Astrocyte of the cerebellum (primary cell): ENCODE results near the gene NTNG1.

Source experiments
- DNase-seq: peaks from one replicate; pipeline ENCODE4 v3.0.0-alpha.2; 2011; ENCODE audit warnings: low read depth
- H3K4me3 ChIP-seq: 2 replicates; pipeline ENCODE4 v1.5.1; 2011; ENCODE audit warnings: mild to moderate bottlenecking, low read depth, low read length, moderate library complexity
- CTCF ChIP-seq: IDR thresholded peaks from 2 replicates; pipeline ENCODE4 v1.5.1; 2012; ENCODE audit warnings: low read length, low read depth, moderate library complexity, mild to moderate bottlenecking; ENCODE audit errors: missing control alignments
- in situ Hi-C: cut with HindIII; loops from 2 replicates; pipeline ENCODE4 v1.10.0; 2017; ENCODE audit warnings: low sequenced_read_pairs

Gene NTNG1

DNA sequence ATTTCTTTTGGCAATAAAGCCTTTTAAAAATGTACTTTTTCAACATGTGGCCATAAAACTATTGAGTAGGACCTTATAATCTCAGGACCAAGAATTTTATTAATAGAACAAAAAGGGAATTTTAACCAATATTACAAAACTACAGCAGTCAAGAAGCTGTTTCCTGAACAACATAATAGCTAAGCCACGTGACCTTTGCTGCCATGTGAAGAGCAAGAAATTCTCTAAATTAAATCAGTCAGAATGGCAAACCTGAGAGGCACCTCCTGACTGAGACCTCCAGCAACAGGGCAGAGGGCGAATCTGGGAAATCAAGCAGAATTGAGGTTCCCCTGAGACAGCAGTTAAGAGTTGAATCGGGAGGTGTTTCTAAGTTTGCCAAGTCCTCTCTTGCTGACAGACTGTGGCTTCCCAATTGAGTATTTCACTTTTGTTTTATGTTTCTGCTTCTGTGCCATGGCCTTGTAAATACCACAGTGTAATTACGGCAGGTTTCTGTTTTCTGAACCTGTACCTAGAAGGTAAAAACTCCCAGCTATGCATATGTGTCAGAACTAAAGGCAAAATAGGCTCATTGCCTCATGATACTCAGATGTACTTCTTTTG is 358.4 kb downstream of the NTNG1 start:
- no peak overlapping the region for H3K4me3 ChIP-seq
- no peak for TF ChIP-seq CTCF
- in situ Hi-C loops = no loop called here
- no peak for DNase-seq

GRCh38 chr1:107501081-107501605 is 360.3 kb downstream of the NTNG1 start:
- no peak for DNase-seq
- TF ChIP-seq CTCF = no peak
- in situ Hi-C loops = no loop called here

GRCh38 chr1:107510347-107510746 is 369.5 kb downstream of the NTNG1 start:
- no peak for DNase-seq
- no peak for TF ChIP-seq CTCF
- in situ Hi-C loops = no loop called here
- H3K4me3 ChIP-seq = no peak overlapping the region

More at GRCh38 chr1:107501081-107501605, 360.3 kb downstream of the NTNG1 start:
- no peak overlapping the region for H3K4me3 ChIP-seq

DNA sequence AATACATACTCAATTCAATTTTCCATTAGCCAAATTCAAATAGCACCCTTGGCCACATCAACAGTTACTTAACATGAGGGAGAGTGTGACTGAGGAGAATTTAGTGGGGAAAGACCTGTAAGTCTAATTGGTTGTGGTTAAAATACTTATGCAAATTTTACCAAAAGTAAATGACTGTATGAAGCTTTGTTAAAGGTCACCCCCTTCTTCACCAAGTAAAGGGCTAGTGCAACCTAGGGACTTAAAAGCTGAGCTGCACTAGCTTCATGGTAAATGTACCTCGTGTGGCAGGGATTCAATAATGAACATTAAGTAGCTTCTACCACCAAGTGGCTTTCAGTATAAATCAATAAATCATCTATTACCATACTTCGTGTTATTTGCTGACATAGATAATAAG is 372.0 kb downstream of the NTNG1 start:
- TF ChIP-seq CTCF = no peak
- H3K4me3 ChIP-seq = no peak overlapping the region
- DNase-seq = no peak
- in situ Hi-C loops = no loop called here

DNA sequence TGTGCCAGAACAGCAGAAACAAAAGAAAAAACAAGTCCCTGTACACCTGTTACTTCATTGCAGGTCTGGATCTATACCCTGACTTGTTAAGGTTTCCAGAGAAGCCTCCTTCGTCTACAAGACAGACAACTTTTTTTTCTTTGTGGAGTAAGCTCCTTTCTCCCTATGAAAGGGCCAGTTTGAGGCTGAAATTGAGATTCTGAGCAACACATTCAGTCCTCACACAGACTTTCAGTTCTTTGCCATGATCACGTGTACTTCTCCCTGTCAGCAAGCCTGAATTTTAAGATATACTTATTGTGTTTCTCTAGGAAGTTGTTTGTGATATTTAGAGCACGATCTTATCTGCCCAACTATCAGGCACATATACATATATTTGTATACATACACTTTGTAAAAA is 374.0 kb downstream of the NTNG1 start:
- TF ChIP-seq CTCF = no peak
- H3K4me3 ChIP-seq = no peak overlapping the region
- in situ Hi-C loops = no loop called here
- DNase-seq = no peak

- TF ChIP-seq CTCF = no peak
- no peak overlapping the region for H3K4me3 ChIP-seq
- in situ Hi-C loops = no loop called here
- DNase-seq = no peak
These were observed 374.9 kb downstream of the NTNG1 start for GRCh38 chr1:107515702-107516101.
